OCI-LY7 (cell line): ENCODE data around the gene STX16.

Source experiments
- CTCF ChIP-seq: fragments of 200-600 bp; sonication (generic); conservative IDR thresholded peaks from 2 replicates; pipeline ENCODE4 v1.5.1; 2014; ENCODE audit warnings: mild to moderate bottlenecking, antibody characterized with exemption, low read length, moderate library complexity, mixed read lengths
- EZH2phosphoT487 ChIP-seq: fragments of 200-600 bp; sonication (generic); IDR thresholded peaks from 2 replicates; pipeline ENCODE4 v1.6.1; 2018; ENCODE audit warnings: low read depth, borderline replicate concordance, mild to moderate bottlenecking, mixed run types, antibody characterized with exemption, low read length, moderate library complexity, mixed read lengths

GRCh38 chr20:58705208-58705926, 54.3 kb downstream of the STX16 start:
- TF ChIP-seq EZH2phosphoT487 (no peak), CTCF (no peak)
